ENCODE measurements around the gene LMO7.

DNA sequence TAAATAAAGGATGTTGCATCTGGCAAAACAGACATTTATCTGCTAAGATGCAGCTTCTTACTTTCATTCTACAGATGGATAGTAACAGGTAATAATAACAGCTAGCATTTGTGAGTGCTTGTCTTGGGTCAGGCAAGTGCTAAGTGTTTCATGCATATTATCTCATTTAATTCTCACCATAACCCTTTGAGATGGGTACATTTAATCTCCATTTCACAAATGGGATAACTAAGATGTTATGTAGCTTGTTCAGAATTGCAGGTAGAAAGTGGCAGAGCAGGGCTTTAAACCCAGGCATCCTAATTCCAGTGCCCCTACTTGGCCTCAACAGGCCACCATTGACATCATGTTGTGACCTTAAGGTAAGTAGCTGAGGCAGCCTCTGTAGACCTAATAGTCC, 69.8 kb downstream of the LMO7 start:
- TF ChIP-seq, protein P1, sequence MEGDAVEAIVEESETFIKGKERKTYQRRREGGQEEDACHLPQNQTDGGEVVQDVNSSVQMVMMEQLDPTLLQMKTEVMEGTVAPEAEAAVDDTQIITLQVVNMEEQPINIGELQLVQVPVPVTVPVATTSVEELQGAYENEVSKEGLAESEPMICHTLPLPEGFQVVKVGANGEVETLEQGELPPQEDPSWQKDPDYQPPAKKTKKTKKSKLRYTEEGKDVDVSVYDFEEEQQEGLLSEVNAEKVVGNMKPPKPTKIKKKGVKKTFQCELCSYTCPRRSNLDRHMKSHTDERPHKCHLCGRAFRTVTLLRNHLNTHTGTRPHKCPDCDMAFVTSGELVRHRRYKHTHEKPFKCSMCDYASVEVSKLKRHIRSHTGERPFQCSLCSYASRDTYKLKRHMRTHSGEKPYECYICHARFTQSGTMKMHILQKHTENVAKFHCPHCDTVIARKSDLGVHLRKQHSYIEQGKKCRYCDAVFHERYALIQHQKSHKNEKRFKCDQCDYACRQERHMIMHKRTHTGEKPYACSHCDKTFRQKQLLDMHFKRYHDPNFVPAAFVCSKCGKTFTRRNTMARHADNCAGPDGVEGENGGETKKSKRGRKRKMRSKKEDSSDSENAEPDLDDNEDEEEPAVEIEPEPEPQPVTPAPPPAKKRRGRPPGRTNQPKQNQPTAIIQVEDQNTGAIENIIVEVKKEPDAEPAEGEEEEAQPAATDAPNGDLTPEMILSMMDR (IDR thresholded peaks at IDR 0.05) = no peak
- no peak for TF ChIP-seq POLR2A (IDR thresholded peaks at IDR 0.05)
- no peak for TF ChIP-seq POLR2AphosphoS5 (IDR thresholded peaks at IDR 0.05)

All from stomach (tissue), 4 donors.